MM.1S (cell line): Measurements from ENCODE around the gene HEATR5A.

ENCODE experiments used
- CTCF ChIP-seq: fragments of 300-600 bp; sonication (generic); IDR thresholded peaks from 2 replicates; pipeline ENCODE4 v1.5.1; 2016; ENCODE audit warnings: antibody characterized with exemption, low read length, mixed read lengths
- EZH2 ChIP-seq: fragments of 300-600 bp; sonication (generic); optimal IDR thresholded peaks from 2 replicates; pipeline ENCODE3; 2017; ENCODE audit warnings: low read depth, mild to moderate bottlenecking, antibody characterized with exemption, low read length, mixed read lengths
- EZH2phosphoT487 ChIP-seq: fragments of 300-600 bp; sonication (generic); IDR thresholded peaks from 2 replicates; pipeline ENCODE4 v1.6.1; 2018; ENCODE audit warnings: antibody characterized with exemption, low read length

GRCh38 chr14:31395572-31396205 lies 24.7 kb downstream of the HEATR5A start:
- TF ChIP-seq CTCF = no peak
- no peak for TF ChIP-seq EZH2
- TF ChIP-seq EZH2phosphoT487 = no peak
